Body of pancreas (tissue), 4 donors: Measurements from ENCODE around the gene FAM47E. TPM values are rescaled to one million over a fixed set of nuclear protein-coding genes. Genes with fewer than 3 reads are reported as not detected.

Source experiments
- ATAC-seq: fragments of 150-250 bp; one replicate; pipeline ENCODE4 v1.9.1; 2016
- DNase-seq, 4 donors: peaks; one replicate each; pipeline ENCODE4 v3.0.0-alpha.2; 2019
- H3K27ac ChIP-seq, 4 donors: fragments of 200-600 bp; sonication (generic); 1 replicate in 3 of 4; 2 replicates in 1 of 4; pipeline versions ENCODE4 v1.5.1 to v1.6.1; 2016 to 2019; ENCODE audit warnings: mild to moderate bottlenecking in 1 of 4, mixed read lengths in 1 of 4, moderate library complexity in 1 of 4
- H3K27me3 ChIP-seq, 2 donors: fragments of 200-600 bp; sonication (generic); one replicate each; pipeline ENCODE4 v1.6.0; 2016; ENCODE audit warnings: mild to moderate bottlenecking in 1 of 2
- H3K36me3 ChIP-seq, 2 donors: fragments of 200-600 bp; sonication (generic); replicated peaks in 1 of 2; 2 replicates each; pipeline ENCODE4 v1.5.1; 2016; ENCODE audit warnings: low read depth in 2 of 2; ENCODE audit not compliant: insufficient read depth in 1 of 2
- H3K4me1 ChIP-seq: fragments of 200-600 bp; sonication (generic); one replicate; pipeline ENCODE4 v1.6.0; 2016
- H3K4me3 ChIP-seq, 2 donors: fragments of 200-600 bp; sonication (generic); 1 replicate in 1 of 2; 2 replicates in 1 of 2; pipeline ENCODE4 v1.5.1; 2016 to 2019
- H3K9me3 ChIP-seq, 3 donors: fragments of 200-600 bp; sonication (generic); 1 replicate in 2 of 3; 2 replicates in 1 of 3; pipeline ENCODE4 v1.5.1; 2016
- CTCF ChIP-seq, 7 experiments: fragments of 450-650 bp in 4 of 7; fragments of 200-600 bp in 3 of 7; sonication (generic) in 3 of 7; IDR thresholded peaks; one replicate each; pipeline ENCODE4 v1.5.1; 2016 to 2019; ENCODE audit warnings: antibody characterized with exemption in 7 of 7
- POLR2A ChIP-seq, 3 donors: fragments of 450-650 bp; IDR thresholded peaks; one replicate each; pipeline ENCODE4 v1.6.1; 2016; ENCODE audit warnings: antibody characterized with exemption in 3 of 3, mild to moderate bottlenecking in 2 of 3
- WGBS, 2 donors: methylation state at CpG; one replicate each; pipeline ENCODE4 v1.1.5; 2017; 5-methylcytosine and 5-hydroxymethylcytosine counted together
- intact Hi-C: fragments of 100-400 bp; cut with DNase I; formaldehyde crosslinking; loops from one replicate; pipeline ENCODE4 v1.15.1; 2023
- total RNA-seq, 2 donors: library from RNA; depleted of rRNA; stranded (reverse); fragments of >200 nt; gene quantifications; one replicate each; pipeline ENCODE4 v1.1.0, GENCODE V29; 2016

The FAM47E gene
- total RNA-seq, 2 donors from 2014 or later: 10.1 to 16.2 TPM

- Histone ChIP-seq H3K4me1 (peaks cover 11% of the 10 kb centered on the region), H3K4me3 (no peak overlapping the region), H3K27ac (no peak overlapping the region), H3K9me3 (no peaks in the 10 kb centered on the region), H3K36me3 (no peaks in the 10 kb centered on the region), H3K27me3 (no peaks in the 10 kb centered on the region)
- intact Hi-C loops: no loop called here
- DNase-seq (no peak), ATAC-seq (no peak)
- TF ChIP-seq CTCF (IDR thresholded peaks at IDR 0.05): no peak
- no peak for TF ChIP-seq POLR2A (IDR thresholded peaks at IDR 0.05)
- 71 to 82% methylated on average over 1 of the region's 1 CpG for WGBS, 2 donors
Measured at GRCh38 chr4:76256968-76257367, 5.4 kb downstream of the FAM47E start.

GRCh38 chr4:76257824-76258223 is 6.3 kb downstream of the FAM47E start:
- Histone ChIP-seq H3K9me3 (no peaks in the 10 kb centered on the region), H3K4me3 (no peak overlapping the region), H3K4me1 (peaks cover 3% of the 10 kb centered on the region), H3K27me3 (no peaks in the 10 kb centered on the region), H3K27ac (no peak overlapping the region), H3K36me3 (no peaks in the 10 kb centered on the region)
- ATAC-seq (no peak), DNase-seq (no peak)
- WGBS, 2 donors: 86 to 91% methylated on average over 3 of the region's 3 CpGs
- peak in 1 of 7 experiments; percentile 23 for TF ChIP-seq CTCF (IDR thresholded peaks at IDR 0.05)
- no peak for TF ChIP-seq POLR2A (IDR thresholded peaks at IDR 0.05)
- intact Hi-C loops: no loop called here

- Histone ChIP-seq H3K27ac (no peak overlapping the region), H3K4me3 (no peak overlapping the region), H3K27me3 (no peaks in the 10 kb centered on the region), H3K9me3 (no peaks in the 10 kb centered on the region), H3K36me3 (peaks cover 0 to 5% of the 10 kb centered on the region in 2 donors), H3K4me1 (no peaks in the 10 kb centered on the region)
- DNase-seq (no peak), ATAC-seq (no peak)
- TF ChIP-seq CTCF (IDR thresholded peaks at IDR 0.05): no peak
- no peak for TF ChIP-seq POLR2A (IDR thresholded peaks at IDR 0.05)
- intact Hi-C loops: no loop called here
- WGBS, 2 donors: 30% methylated on average over 1 of the region's 1 CpG; no CpG with 5 or more reads in 1 of the 2 donors
Measured at GRCh38 chr4:76260571-76260970, 9.1 kb downstream of the FAM47E start.

- DNase-seq (no peak), ATAC-seq (no peak)
- intact Hi-C loops: no loop called here
- Histone ChIP-seq H3K27me3 (no peaks in the 10 kb centered on the region), H3K9me3 (no peaks in the 10 kb centered on the region), H3K36me3 (peaks cover 0 to 5% of the 10 kb centered on the region in 2 donors), H3K4me1 (no peaks in the 10 kb centered on the region), H3K27ac (no peak overlapping the region), H3K4me3 (no peak overlapping the region)
- 81 to 86% methylated on average over 6 of the region's 6 CpGs for WGBS, 2 donors
- TF ChIP-seq CTCF (IDR thresholded peaks at IDR 0.05) (no peak), POLR2A (IDR thresholded peaks at IDR 0.05) (no peak)
Measured at GRCh38 chr4:76265631-76266218, 14.2 kb downstream of the FAM47E start.

- no peaks in the 10 kb centered on the region for H3K9me3 ChIP-seq
- 77 to 81% methylated on average over 3 of the region's 3 CpGs for WGBS, 2 donors
- H3K36me3 ChIP-seq: peaks cover 0 to 5% of the 10 kb centered on the region in 2 donors
- DNase-seq (no peak), ATAC-seq (no peak)
- H3K27ac ChIP-seq: no peak overlapping the region
- no peaks in the 10 kb centered on the region for H3K27me3 ChIP-seq
- TF ChIP-seq POLR2A (IDR thresholded peaks at IDR 0.05) (no peak), CTCF (IDR thresholded peaks at IDR 0.05) (no peak)
- no peak overlapping the region for H3K4me3 ChIP-seq
- intact Hi-C loops: no loop called here
- no peaks in the 10 kb centered on the region for H3K4me1 ChIP-seq
Measured at GRCh38 chr4:76266627-76267026, 15.1 kb downstream of the FAM47E start.
